Kidney (tissue), 14 donors: ENCODE measurements around the gene SPATA16. TPM values are rescaled to one million over a fixed set of nuclear protein-coding genes. Genes with fewer than 3 reads are reported as not detected.
"Not testable (repeated sequence)": the region's sequence is repeated elsewhere in the genome, so short reads cannot be mapped to it uniquely, and the experiment has no call there.

Source experiments
- DNase-seq, 5 donors: peaks; one replicate each; pipeline ENCODE4 v3.0.0-alpha.2; 2013 to 2020
- FAIRE-seq: peaks from 2 replicates; lab custom pipeline; 2012; peaks lifted over from hg19 to GRCh38; lab: Jason Lieb, UNC
- H3K27ac ChIP-seq, 2 donors: one replicate each; pipeline ENCODE4 v1.7.0; 2013; ENCODE audit warnings: low read depth in 2 of 2, low read length in 2 of 2, inconsistent platforms in 1 of 2
- H3K27me3 ChIP-seq: one replicate; pipeline ENCODE4 v1.7.1; 2013; ENCODE audit warnings: low read length, inconsistent platforms; ENCODE audit not compliant: control insufficient read depth, insufficient read depth
- H3K36me3 ChIP-seq, 3 donors: one replicate each; pipeline versions ENCODE4 v1.7.0 to v1.7.1; 2013; ENCODE audit warnings: low read length in 3 of 3, control low read depth in 1 of 3, inconsistent platforms in 1 of 3; ENCODE audit not compliant: insufficient read depth in 3 of 3, control insufficient read depth in 2 of 3
- H3K4me1 ChIP-seq, 3 donors: one replicate each; pipeline versions ENCODE4 v1.7.0 to v1.7.1; 2013; ENCODE audit warnings: low read length in 3 of 3, inconsistent platforms in 1 of 3, low read depth in 1 of 3; ENCODE audit not compliant: control insufficient read depth in 2 of 3, insufficient read depth in 2 of 3
- H3K4me3 ChIP-seq, 3 donors: one replicate each; pipeline versions ENCODE4 v1.7.0 to v1.8.1; 2013; ENCODE audit warnings: low read length in 3 of 3, control low read depth in 1 of 3, inconsistent platforms in 1 of 3
- H3K9ac ChIP-seq, 3 donors: one replicate each; pipeline versions ENCODE4 v1.7.0 to v1.7.1; 2013; ENCODE audit warnings: low read length in 3 of 3, control low read depth in 1 of 3, inconsistent platforms in 1 of 3
- H3K9me3 ChIP-seq, 3 donors: one replicate each; pipeline versions ENCODE4 v1.7.0 to v1.7.1; 2013; ENCODE audit warnings: low read length in 3 of 3, control low read depth in 1 of 3, inconsistent platforms in 1 of 3; ENCODE audit not compliant: control insufficient read depth in 2 of 3, insufficient read depth in 1 of 3
- intact Hi-C: fragments of 100-400 bp; cut with DNase I; formaldehyde crosslinking; loops from one replicate; pipeline ENCODE4 v1.11.1; 2022
- polyA plus RNA-seq: library from polyadenylated mRNA; stranded (reverse); fragments of 350-450 nt; fragmentation: Illumina TruSeq; extraction: RNeasy Lipid Tissue Mini Kit (QIAGEN cat#74804); gene quantifications from one replicate; pipeline ENCODE4 v1.2.3, GENCODE V29; 2014; ENCODE audit warnings: low read depth, low replicate concordance; ENCODE audit not compliant: insufficient read depth
- total RNA-seq: library from RNA; stranded (reverse); fragmentation: NEBNext Ultra II Directional; extraction: Animal tissue kit (Norgen Biotek cat#: 25700); gene quantifications from one replicate; pipeline ENCODE4 v1.2.1, GENCODE V29; 2021
- TF ChIP-seq, protein P1 (sequence below): IDR thresholded peaks from 3 replicates; pipeline ENCODE4 v1.5.1; 2012; ENCODE audit warnings: mild to moderate bottlenecking, moderate library complexity, borderline replicate concordance; ENCODE audit not compliant: insufficient read depth; ENCODE audit errors: extremely low read depth
- donor health status: control.
- donor health status: control.
- donor health status: control.
- donor health status: control.
- donor health status: control.
- donor health status: DM: yes; HTN: yes; CAD: no.
- donor health status: Normal renal cell carcinoma (clear cell type).

Gene SPATA16
- total and polyA plus RNA-seq, 2 donors from 2014 or later = 0.17 TPM; not detected in 1

DNA sequence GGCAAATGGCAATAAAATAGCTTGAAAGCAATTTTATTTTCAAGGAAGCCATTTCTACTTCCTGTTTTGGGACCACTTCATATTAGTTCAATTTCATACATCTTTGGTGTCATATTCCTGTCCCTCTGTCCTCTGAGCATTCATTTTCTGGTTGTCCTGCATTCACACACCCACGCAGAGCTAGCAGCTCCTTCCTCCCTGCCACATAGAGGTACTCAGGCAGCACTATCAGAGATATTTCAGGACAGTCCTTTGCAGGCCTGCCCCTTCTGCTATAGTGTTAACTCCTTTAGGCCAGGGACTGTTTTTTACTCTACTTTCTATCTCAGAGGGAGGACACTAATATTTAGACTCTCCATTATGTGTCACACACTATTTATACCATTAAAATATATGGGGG is 258.5 kb downstream of the SPATA16 start:
- H3K36me3 ChIP-seq = no peaks in the 10 kb centered on the region
- no peaks in the 10 kb centered on the region for H3K27me3 ChIP-seq
- H3K27ac ChIP-seq = no peak overlapping the region
- no peak overlapping the region for H3K4me3 ChIP-seq
- TF ChIP-seq, protein P1, sequence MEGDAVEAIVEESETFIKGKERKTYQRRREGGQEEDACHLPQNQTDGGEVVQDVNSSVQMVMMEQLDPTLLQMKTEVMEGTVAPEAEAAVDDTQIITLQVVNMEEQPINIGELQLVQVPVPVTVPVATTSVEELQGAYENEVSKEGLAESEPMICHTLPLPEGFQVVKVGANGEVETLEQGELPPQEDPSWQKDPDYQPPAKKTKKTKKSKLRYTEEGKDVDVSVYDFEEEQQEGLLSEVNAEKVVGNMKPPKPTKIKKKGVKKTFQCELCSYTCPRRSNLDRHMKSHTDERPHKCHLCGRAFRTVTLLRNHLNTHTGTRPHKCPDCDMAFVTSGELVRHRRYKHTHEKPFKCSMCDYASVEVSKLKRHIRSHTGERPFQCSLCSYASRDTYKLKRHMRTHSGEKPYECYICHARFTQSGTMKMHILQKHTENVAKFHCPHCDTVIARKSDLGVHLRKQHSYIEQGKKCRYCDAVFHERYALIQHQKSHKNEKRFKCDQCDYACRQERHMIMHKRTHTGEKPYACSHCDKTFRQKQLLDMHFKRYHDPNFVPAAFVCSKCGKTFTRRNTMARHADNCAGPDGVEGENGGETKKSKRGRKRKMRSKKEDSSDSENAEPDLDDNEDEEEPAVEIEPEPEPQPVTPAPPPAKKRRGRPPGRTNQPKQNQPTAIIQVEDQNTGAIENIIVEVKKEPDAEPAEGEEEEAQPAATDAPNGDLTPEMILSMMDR = no peak
- intact Hi-C loops = no loop called here
- no peak overlapping the region for H3K9ac ChIP-seq
- no peak for DNase-seq
- no peaks in the 10 kb centered on the region for H3K9me3 ChIP-seq
- H3K4me1 ChIP-seq = no peaks in the 10 kb centered on the region
- FAIRE-seq = no peak

DNA sequence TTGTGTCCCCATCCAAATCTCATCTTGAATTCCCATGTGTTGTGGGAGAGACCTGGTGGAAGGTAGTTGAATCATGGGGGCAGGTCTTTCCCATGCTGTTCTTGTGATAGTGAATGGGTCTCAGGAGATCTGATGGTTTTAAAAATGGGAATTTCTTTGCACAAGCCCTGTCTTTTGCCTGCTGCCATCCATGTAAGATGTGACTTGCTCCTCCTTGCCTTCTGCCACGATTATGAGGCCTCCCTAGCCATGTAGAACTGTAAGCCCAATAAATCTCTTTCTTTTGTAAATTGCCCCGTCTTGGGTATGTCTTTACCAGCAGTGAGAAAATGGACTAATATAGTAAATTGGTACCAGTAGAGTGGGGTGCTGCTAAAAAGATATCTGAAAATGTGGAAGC is 261.7 kb downstream of the SPATA16 start:
- H3K9ac ChIP-seq, H3K4me3 ChIP-seq, FAIRE-seq, DNase-seq, intact Hi-C loops, H3K27me3 ChIP-seq, H3K36me3 ChIP-seq, H3K4me1 ChIP-seq, H3K9me3 ChIP-seq, H3K27ac ChIP-seq: not testable (repeated sequence)

DNA sequence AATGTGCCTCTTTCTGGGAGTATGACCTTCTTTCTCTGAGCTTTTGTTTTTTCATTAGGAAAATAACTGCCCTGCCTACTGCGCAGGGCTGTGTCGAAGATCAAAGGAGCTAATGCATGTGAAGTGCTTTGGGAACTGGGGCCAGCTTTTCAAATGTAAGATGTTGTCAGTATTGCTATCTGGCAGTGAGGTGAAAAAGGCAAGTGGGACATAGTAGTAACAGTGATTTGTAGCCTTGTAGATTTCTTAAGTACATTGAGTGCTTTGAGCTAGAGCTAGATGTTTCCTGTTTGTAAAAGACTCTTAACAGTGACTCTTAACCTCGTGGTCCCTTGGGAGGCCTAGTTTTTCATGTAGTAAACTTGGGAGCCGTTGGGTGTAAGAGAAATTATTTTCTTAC is 264.0 kb downstream of the SPATA16 start:
- no peaks in the 10 kb centered on the region for H3K9me3 ChIP-seq
- no peaks in the 10 kb centered on the region for H3K36me3 ChIP-seq
- FAIRE-seq = no peak
- peak in 2 of 5 donors; percentile 64 to 76 for DNase-seq
- H3K4me1 ChIP-seq = no peaks in the 10 kb centered on the region
- H3K9ac ChIP-seq = no peak overlapping the region
- peak overlapping the region in 1 of 2 donors; percentile 11 for H3K27ac ChIP-seq
- no peak overlapping the region for H3K4me3 ChIP-seq
- no peaks in the 10 kb centered on the region for H3K27me3 ChIP-seq
- TF ChIP-seq, protein P1 = no peak
- intact Hi-C loops = no loop called here

DNA sequence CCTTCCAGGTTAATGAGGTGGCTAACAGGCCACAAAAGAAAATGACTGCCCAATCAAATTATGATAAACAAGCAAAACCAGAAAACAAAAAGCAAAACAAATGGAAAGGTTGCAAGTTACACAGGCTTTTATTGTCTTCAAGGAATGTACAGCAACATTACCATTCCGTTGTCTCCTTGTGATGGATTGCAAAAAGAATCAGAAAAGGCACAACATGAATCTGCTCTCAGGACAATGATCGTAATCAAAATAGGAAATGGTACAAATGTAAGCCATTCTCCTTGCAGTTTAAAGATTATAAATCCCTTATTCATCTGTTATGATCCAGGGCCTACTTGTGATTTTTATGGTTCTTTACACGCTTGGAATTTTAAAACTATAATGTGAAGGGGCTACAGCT is 264.7 kb downstream of the SPATA16 start:
- Histone ChIP-seq H3K9me3 (no peaks in the 10 kb centered on the region), H3K36me3 (no peaks in the 10 kb centered on the region), H3K27me3 (no peaks in the 10 kb centered on the region), H3K4me3 (no peak overlapping the region), H3K4me1 (no peaks in the 10 kb centered on the region), H3K9ac (no peak overlapping the region), H3K27ac (no peak overlapping the region)
- no peak for FAIRE-seq
- TF ChIP-seq, protein P1 = no peak
- intact Hi-C loops = no loop called here
- peak in 2 of 5 donors; percentile 28 to 32 for DNase-seq
